AG04450 (cell line): ENCODE data around the gene LYPD6. TPM values are rescaled to one million over a fixed set of nuclear protein-coding genes. Genes with fewer than 3 reads are reported as not detected.
"Not testable (repeated sequence)": the region's sequence is repeated elsewhere in the genome, so short reads cannot be mapped to it uniquely, and the experiment has no call there.

Source experiments
- CTCF ChIA-PET: fragments of 300-600, 350-600 bp; formaldehyde crosslinking; extraction: SDS; loops from one replicate; lab custom pipeline; 2022; ENCODE audit warnings: antibody characterized with exemption, inconsistent platforms; lab: Charles Lee
- POLR2A ChIA-PET: fragments of 350-600 bp; formaldehyde crosslinking; extraction: SDS; loops from one replicate; lab custom pipeline; 2021; ENCODE audit warnings: antibody characterized with exemption, inconsistent platforms; lab: Yijun Ruan, JAX
- DNase-seq: peaks from one replicate; pipeline ENCODE4 v3.0.0-alpha.2; 2011; ENCODE audit warnings: low read depth, low spot score
- H3K27ac ChIP-seq: one replicate; pipeline ENCODE4 v1.5.1; 2012; ENCODE audit warnings: low read depth, low read length, control low read depth
- H3K27me3 ChIP-seq: one replicate; pipeline ENCODE4 v1.6.0; 2012; ENCODE audit warnings: low read length; ENCODE audit not compliant: control insufficient read depth, insufficient read depth
- H3K4me3 ChIP-seq: 2 replicates; pipeline ENCODE4 v1.5.1; 2011; ENCODE audit warnings: mild to moderate bottlenecking, low read depth, low read length, control low read depth
- H3K9me3 ChIP-seq: 2 replicates; pipeline ENCODE4 v1.5.1; 2012; ENCODE audit warnings: low read length; ENCODE audit not compliant: control insufficient read depth, insufficient read depth
- polyA plus RNA-seq: library from polyadenylated mRNA; depleted of rRNA; stranded (reverse); fragments of >200 nt; gene quantifications from 2 replicates; pipeline ENCODE4 v1.2.3, GENCODE V29; 2011
- TF ChIP-seq, protein P1 (sequence below): IDR thresholded peaks from 2 replicates; pipeline ENCODE4 v1.5.1; 2011; ENCODE audit warnings: low read depth, low read length, control low read depth, inconsistent platforms

LYPD6 gene
- polyA plus RNA-seq, 1 experiment: 1.3 TPM

DNA sequence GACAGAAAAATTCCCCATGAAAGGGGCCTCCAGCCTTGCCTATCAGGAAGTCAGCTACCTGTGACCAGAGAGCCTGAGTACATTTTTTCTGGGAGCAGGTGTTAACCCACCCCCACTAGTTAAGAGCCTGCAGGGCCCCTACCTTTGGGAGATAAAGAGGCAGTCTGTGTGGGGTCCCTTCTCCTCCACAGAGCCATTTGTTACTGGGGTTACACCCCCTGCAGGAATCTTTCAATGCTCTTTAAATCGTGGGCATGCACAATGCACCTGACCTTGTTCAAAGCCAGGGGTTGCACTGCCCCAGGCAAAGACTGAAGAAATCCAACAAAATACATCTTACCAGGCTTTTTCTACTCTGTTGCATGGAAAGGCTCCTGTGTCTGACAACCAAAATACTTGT, 15.7 kb upstream of the LYPD6 start:
- no peak for DNase-seq
- CTCF ChIA-PET: interaction anchor here (2.3 to 3.1 kb wide), 3 partner anchors 11 to 298 kb away, joined by 9 to 47 read pairs (median 15); no protein-coding TSS in a partner anchor
- Histone ChIP-seq H3K27me3 (peaks cover 2% of the 10 kb centered on the region), H3K27ac (no peak overlapping the region), H3K9me3 (no peaks in the 10 kb centered on the region; the same call in 1 of the 2 replicates), H3K4me3 (no peak overlapping the region)
- TF ChIP-seq, protein P1, sequence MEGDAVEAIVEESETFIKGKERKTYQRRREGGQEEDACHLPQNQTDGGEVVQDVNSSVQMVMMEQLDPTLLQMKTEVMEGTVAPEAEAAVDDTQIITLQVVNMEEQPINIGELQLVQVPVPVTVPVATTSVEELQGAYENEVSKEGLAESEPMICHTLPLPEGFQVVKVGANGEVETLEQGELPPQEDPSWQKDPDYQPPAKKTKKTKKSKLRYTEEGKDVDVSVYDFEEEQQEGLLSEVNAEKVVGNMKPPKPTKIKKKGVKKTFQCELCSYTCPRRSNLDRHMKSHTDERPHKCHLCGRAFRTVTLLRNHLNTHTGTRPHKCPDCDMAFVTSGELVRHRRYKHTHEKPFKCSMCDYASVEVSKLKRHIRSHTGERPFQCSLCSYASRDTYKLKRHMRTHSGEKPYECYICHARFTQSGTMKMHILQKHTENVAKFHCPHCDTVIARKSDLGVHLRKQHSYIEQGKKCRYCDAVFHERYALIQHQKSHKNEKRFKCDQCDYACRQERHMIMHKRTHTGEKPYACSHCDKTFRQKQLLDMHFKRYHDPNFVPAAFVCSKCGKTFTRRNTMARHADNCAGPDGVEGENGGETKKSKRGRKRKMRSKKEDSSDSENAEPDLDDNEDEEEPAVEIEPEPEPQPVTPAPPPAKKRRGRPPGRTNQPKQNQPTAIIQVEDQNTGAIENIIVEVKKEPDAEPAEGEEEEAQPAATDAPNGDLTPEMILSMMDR: no peak
- POLR2A ChIA-PET: no interaction called here

DNA sequence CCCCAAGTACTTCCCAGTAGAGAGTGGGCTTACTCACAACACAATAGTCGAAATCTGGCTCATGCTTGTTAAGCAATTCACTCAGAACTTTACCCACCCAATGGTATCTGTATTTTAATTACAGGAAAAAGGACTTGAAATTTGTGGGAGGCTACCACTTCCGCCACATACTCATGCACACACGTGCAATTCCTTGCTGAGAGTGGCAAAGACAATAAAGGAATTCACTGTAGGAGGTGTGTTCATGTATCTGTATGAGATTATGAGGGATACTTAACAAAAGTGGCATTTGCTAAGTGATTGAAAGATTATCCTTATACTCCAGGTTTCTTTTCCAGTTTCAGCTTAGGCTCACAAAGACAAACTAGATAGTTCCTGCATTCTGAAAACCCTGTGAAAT, 14.9 kb upstream of the LYPD6 start:
- DNase-seq: no peak
- Histone ChIP-seq H3K9me3 (peaks cover 5% of the 10 kb centered on the region; the same call in 1 of the 2 replicates), H3K27ac (no peak overlapping the region), H3K4me3 (no peak overlapping the region), H3K27me3 (peaks cover 5% of the 10 kb centered on the region)
- ChIA-PET POLR2A (no interaction called here), CTCF (interaction anchor here (0.7 kb wide), 1 partner anchor 286 kb away, joined by 4 read pairs; no protein-coding TSS in a partner anchor)
- TF ChIP-seq, protein P1: no peak

DNA sequence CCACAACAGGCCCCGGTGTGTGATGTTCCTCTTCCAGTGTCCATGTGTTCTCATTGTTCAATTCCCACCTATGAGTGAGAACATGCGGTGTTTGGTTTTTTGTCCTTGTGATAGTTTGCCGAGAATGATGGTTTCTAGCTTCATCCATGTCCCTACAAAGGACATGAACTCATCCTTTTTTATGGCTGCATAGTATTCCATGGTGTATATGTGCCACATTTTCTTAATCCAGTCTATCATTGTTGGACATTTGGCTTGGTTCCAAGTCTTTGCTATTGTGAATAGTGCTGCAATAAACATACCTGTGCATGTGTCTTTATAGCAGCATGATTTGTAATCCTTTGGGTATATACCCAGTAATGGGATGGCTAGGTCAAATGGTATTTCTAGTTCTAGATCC, 11.8 kb upstream of the LYPD6 start:
- DNase-seq, POLR2A ChIA-PET, H3K27ac ChIP-seq, H3K4me3 ChIP-seq, H3K9me3 ChIP-seq, H3K27me3 ChIP-seq: not testable (repeated sequence)
- CTCF ChIA-PET: interaction anchor here (0.6 kb wide), 1 partner anchor 302 kb away, joined by 3 read pairs; no protein-coding TSS in a partner anchor

DNA sequence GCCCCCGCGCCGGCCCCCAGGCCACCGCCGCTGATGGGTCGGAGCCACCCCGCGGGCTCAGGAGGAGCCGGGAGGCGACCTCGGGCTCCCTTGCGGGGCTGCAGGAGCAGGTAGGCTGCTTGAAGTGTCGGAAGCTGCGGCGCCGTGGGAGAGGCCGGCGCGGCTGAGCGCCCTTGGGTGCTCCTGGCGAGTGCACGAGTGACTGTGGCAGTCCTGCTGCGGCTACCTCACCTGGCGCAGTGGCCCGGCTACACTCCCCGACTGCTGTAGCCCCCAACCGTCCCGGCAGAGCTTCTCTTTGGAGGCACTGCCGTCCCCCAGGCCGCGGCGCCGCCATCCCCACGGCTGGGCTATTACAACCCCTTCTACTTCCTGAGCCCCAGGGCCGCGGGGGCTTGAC, 10.0 kb upstream of the LYPD6 start:
- Histone ChIP-seq H3K9me3 (peaks cover 7% of the 10 kb centered on the region; the same call in 1 of the 2 replicates), H3K27ac (no peak overlapping the region), H3K27me3 (peaks cover 5% of the 10 kb centered on the region), H3K4me3 (no peak overlapping the region)
- ChIA-PET POLR2A (no interaction called here), CTCF (no interaction called here)
- DNase-seq: no peak
- TF ChIP-seq, protein P1: no peak

DNA sequence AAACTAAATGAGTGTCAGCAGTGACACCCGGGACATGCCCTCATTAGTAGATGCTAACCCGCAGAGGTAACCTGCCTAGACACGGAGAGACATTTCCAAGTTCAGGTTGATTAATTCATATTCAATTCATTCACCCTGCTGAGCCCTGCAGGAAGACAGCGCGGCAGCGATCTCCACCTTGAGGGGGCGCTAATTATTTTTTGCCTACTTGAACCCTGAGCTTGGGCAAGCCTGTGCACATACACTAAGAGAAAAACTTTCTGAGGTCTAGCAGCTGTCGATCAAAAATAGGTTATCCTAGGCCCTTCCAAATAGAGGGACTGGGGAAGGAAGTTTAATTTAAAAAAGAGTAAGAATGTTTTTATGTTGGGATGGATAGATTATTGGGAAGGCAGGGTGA, 1.3 kb upstream of the LYPD6 start:
- POLR2A ChIA-PET: no interaction called here
- TF ChIP-seq, protein P1: peak; percentile 40
- 0 out of 2 replicates have a peak overlapping the region, but pooled peaks have one; percentile 68 for H3K4me3 ChIP-seq
- CTCF ChIA-PET: interaction anchor here (0.5 to 3.1 kb wide), 2 partner anchors 207 to 312 kb away, joined by 5 to 15 read pairs; no protein-coding TSS in a partner anchor
- DNase-seq: no peak
- H3K27ac ChIP-seq: no peak overlapping the region
- peaks cover 12% of the 10 kb centered on the region for H3K27me3 ChIP-seq
- H3K9me3 ChIP-seq: peaks cover 2% of the 10 kb centered on the region; the same call in 1 of the 2 replicates
